ENCODE results near the gene CLSTN3. TPM values are rescaled to one million over a fixed set of nuclear protein-coding genes. Genes with fewer than 3 reads are reported as not detected.
"Not testable (repeated sequence)": the region's sequence is repeated elsewhere in the genome, so short reads cannot be mapped to it uniquely, and the experiment has no call there.

CLSTN3 gene
- total RNA-seq, 4 donors from 2014 or later: 13.9 to 98.7 (median 24.4) TPM

- 91 to 95% methylated on average over 9 to 14 of the region's 14 CpGs for WGBS, 2 donors (ENCODE audit: low coverage in 1 of 2)
- Histone ChIP-seq H3K27me3 (no peaks in the 10 kb centered on the region), H3K9me3 (peaks cover 0 to 7% of the 10 kb centered on the region in 2 donors), H3K36me3 (no peaks in the 10 kb centered on the region), H3K4me1 (peaks cover 8 to 15% (median 12%) of the 10 kb centered on the region in 4 donors), H3K4me3 (no peak overlapping the region), H3K27ac (no peak overlapping the region)
- TF ChIP-seq POLR2A (IDR thresholded peaks at IDR 0.05) (no peak), POLR2AphosphoS5 (IDR thresholded peaks at IDR 0.05) (no peak)
- intact Hi-C loops (cut with DNase I; ENCODE audit: low total_unique reads) (loop anchor here (10.0 kb wide), 1 partner anchor 139 kb away; no protein-coding TSS in a partner anchor), in situ Hi-C loops (cut with MboI; ENCODE audit: low pct_ligation_motif_present in 1 of 4, low pct_unique_long_range_greater_than_20kb in 1 of 4, low sequenced_read_pairs in 3 of 4) (loop anchor here (10.0 to 25.0 kb wide), 3 partner anchors 159 to 192 kb away; partner anchors contain the start of genes C12orf57 (in 3 of the 4), RNU7-1 (in 3 of the 4), ATN1 (in 2 of the 4) and ENO2 (in 1 of the 4))
- no peak for DNase-seq
Observed at GRCh38 chr12:7103837-7104584, 26.2 kb upstream of the CLSTN3 start.

- H3K4me3 ChIP-seq: no peak overlapping the region
- no peaks in the 10 kb centered on the region for H3K36me3 ChIP-seq
- no peak for DNase-seq
- in situ Hi-C loops (cut with MboI; ENCODE audit: low pct_ligation_motif_present in 1 of 4, low pct_unique_long_range_greater_than_20kb in 1 of 4, low sequenced_read_pairs in 3 of 4): loop anchor here (10.0 to 25.0 kb wide), 3 partner anchors 161 to 194 kb away; partner anchors contain the start of genes C12orf57 (in 3 of the 4), RNU7-1 (in 3 of the 4), ATN1 (in 2 of the 4) and ENO2 (in 1 of the 4)
- H3K27me3 ChIP-seq: no peaks in the 10 kb centered on the region
- H3K4me1 ChIP-seq: peaks cover 12 to 22% (median 17%) of the 10 kb centered on the region in 4 donors
- peaks cover 0 to 7% of the 10 kb centered on the region in 2 donors for H3K9me3 ChIP-seq
- no peak for TF ChIP-seq POLR2AphosphoS5 (IDR thresholded peaks at IDR 0.05)
- no peak for TF ChIP-seq EP300 (IDR thresholded peaks at IDR 0.05; ENCODE audit: low read depth)
- intact Hi-C loops (cut with DNase I; ENCODE audit: low total_unique reads): loop anchor here (10.0 kb wide), 1 partner anchor 141 kb away; no protein-coding TSS in a partner anchor
- no peak overlapping the region for H3K27ac ChIP-seq
- WGBS, 2 donors (ENCODE audit: low coverage in 1 of 2): 88 to 90% methylated on average over 1 of the region's 1 CpG
Observed at GRCh38 chr12:7106082-7106481, 24.1 kb upstream of the CLSTN3 start.

GRCh38 chr12:7107181-7107580 is 23.0 kb upstream of the CLSTN3 start:
- WGBS, 2 donors (ENCODE audit: low coverage in 1 of 2): 98% methylated on average over 3 to 5 of the region's 5 CpGs
- intact Hi-C loops (cut with DNase I; ENCODE audit: low total_unique reads) (loop anchor here (10.0 kb wide), 1 partner anchor 142 kb away; no protein-coding TSS in a partner anchor), in situ Hi-C loops (cut with MboI; ENCODE audit: low pct_ligation_motif_present in 1 of 4, low pct_unique_long_range_greater_than_20kb in 1 of 4, low sequenced_read_pairs in 3 of 4) (loop anchor here (10.0 to 25.0 kb wide), 3 partner anchors 162 to 195 kb away; partner anchors contain the start of genes C12orf57 (in 3 of the 4), RNU7-1 (in 3 of the 4), ATN1 (in 2 of the 4) and ENO2 (in 1 of the 4))
- Histone ChIP-seq H3K27ac (peak overlapping the region in 3 of 4 donors; percentile 93 to 95 (median 93)), H3K4me1 (peaks cover 12 to 22% (median 17%) of the 10 kb centered on the region in 4 donors), H3K4me3 (peak overlapping the region in 1 of 4 donors; percentile 69)
- H3K27me3 ChIP-seq, DNase-seq, H3K9me3 ChIP-seq, H3K36me3 ChIP-seq: not testable (repeated sequence)

GRCh38 chr12:7107636-7108002 is 22.6 kb upstream of the CLSTN3 start:
- DNase-seq: no peak
- in situ Hi-C loops (cut with MboI; ENCODE audit: low pct_ligation_motif_present in 1 of 4, low pct_unique_long_range_greater_than_20kb in 1 of 4, low sequenced_read_pairs in 3 of 4) (loop anchor here (10.0 to 25.0 kb wide), 3 partner anchors 163 to 195 kb away; partner anchors contain the start of genes C12orf57 (in 3 of the 4), RNU7-1 (in 3 of the 4), ATN1 (in 2 of the 4) and ENO2 (in 1 of the 4)), intact Hi-C loops (cut with DNase I; ENCODE audit: low total_unique reads) (loop anchor here (2.0 to 10.0 kb wide), 3 partner anchors 47 to 241 kb away; partner anchors contain the start of genes C1S and TPI1)

More at GRCh38 chr12:7107636-7108002, 22.6 kb upstream of the CLSTN3 start:
- Histone ChIP-seq H3K4me1 (peaks cover 12 to 22% (median 17%) of the 10 kb centered on the region in 4 donors), H3K27me3 (no peaks in the 10 kb centered on the region), H3K36me3 (no peaks in the 10 kb centered on the region), H3K27ac (peak overlapping the region; percentile 92 to 95 (median 93)), H3K9me3 (peaks cover 0 to 7% of the 10 kb centered on the region in 2 donors), H3K4me3 (peak overlapping the region; percentile 54 to 69 (median 62))
- WGBS, 2 donors (ENCODE audit: low coverage in 1 of 2): 24 to 28% methylated on average over 3 of the region's 3 CpGs
- TF ChIP-seq CTCF (IDR thresholded peaks at IDR 0.05): no peak
- TF ChIP-seq POLR2AphosphoS5 (IDR thresholded peaks at IDR 0.05): no peak
- no peak for TF ChIP-seq EP300 (IDR thresholded peaks at IDR 0.05; ENCODE audit: low read depth)
- no peak for TF ChIP-seq POLR2A (IDR thresholded peaks at IDR 0.05)

Data from transverse colon (tissue), 4 donors.